Camera-type eye (tissue), 1 donor: ENCODE measurements around the gene KIAA0232. TPM values are rescaled to one million over a fixed set of nuclear protein-coding genes. Genes with fewer than 3 reads are reported as not detected.

Experiments used
- total RNA-seq: library from RNA; depleted of rRNA; stranded (reverse); fragments of >200 nt; gene quantifications from one replicate; pipeline ENCODE4 v1.2.3, GENCODE V29; 2014

KIAA0232 gene, protein sequence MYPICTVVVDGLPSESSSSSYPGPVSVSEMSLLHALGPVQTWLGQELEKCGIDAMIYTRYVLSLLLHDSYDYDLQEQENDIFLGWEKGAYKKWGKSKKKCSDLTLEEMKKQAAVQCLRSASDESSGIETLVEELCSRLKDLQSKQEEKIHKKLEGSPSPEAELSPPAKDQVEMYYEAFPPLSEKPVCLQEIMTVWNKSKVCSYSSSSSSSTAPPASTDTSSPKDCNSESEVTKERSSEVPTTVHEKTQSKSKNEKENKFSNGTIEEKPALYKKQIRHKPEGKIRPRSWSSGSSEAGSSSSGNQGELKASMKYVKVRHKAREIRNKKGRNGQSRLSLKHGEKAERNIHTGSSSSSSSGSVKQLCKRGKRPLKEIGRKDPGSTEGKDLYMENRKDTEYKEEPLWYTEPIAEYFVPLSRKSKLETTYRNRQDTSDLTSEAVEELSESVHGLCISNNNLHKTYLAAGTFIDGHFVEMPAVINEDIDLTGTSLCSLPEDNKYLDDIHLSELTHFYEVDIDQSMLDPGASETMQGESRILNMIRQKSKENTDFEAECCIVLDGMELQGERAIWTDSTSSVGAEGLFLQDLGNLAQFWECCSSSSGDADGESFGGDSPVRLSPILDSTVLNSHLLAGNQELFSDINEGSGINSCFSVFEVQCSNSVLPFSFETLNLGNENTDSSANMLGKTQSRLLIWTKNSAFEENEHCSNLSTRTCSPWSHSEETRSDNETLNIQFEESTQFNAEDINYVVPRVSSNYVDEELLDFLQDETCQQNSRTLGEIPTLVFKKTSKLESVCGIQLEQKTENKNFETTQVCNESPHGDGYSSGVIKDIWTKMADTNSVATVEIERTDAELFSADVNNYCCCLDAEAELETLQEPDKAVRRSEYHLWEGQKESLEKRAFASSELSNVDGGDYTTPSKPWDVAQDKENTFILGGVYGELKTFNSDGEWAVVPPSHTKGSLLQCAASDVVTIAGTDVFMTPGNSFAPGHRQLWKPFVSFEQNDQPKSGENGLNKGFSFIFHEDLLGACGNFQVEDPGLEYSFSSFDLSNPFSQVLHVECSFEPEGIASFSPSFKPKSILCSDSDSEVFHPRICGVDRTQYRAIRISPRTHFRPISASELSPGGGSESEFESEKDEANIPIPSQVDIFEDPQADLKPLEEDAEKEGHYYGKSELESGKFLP (N-terminal part only)
- 72.6 TPM for total RNA-seq

DNA sequence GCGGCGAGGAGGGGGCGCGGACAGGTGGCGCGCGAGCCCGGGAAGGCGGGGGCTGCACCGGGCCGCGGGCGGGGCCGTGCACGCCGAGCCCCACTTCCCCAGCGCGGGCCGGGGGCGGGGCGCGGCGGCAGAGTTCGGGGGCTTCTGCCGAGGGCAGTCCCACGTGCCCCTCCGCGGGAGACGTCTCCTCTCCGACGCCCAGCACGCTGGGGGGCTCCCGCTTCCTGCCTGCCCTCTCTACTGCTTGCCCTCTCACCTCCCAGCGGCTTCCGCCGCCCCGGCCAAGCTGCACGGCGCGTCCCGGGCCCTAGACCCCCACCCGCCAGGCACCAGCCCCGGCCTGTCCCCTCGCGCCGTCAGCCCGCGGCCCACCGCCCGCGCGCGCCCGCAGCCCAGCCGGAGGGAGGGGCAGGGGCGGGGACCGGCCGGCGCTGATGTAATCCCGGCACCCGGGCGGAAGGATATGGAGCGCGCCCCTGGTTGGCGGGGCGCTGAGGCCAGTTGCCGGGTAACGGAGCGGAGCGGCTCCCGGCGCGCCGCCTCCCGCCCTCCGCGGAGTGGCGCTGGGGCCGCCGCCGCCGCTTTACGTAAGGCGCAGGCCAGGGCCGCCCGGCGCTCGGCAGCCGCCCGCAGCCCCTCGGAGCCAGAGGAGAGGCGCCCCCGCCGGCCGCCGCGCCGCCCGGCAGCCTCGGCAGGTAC is at the start of gene KIAA0232:
TSS of gene KIAA0232 (plus strand) at position 581 of the 699 bp plus-strand sequence. CDS start 41,727 bp downstream, outside the sequence.

DNA sequence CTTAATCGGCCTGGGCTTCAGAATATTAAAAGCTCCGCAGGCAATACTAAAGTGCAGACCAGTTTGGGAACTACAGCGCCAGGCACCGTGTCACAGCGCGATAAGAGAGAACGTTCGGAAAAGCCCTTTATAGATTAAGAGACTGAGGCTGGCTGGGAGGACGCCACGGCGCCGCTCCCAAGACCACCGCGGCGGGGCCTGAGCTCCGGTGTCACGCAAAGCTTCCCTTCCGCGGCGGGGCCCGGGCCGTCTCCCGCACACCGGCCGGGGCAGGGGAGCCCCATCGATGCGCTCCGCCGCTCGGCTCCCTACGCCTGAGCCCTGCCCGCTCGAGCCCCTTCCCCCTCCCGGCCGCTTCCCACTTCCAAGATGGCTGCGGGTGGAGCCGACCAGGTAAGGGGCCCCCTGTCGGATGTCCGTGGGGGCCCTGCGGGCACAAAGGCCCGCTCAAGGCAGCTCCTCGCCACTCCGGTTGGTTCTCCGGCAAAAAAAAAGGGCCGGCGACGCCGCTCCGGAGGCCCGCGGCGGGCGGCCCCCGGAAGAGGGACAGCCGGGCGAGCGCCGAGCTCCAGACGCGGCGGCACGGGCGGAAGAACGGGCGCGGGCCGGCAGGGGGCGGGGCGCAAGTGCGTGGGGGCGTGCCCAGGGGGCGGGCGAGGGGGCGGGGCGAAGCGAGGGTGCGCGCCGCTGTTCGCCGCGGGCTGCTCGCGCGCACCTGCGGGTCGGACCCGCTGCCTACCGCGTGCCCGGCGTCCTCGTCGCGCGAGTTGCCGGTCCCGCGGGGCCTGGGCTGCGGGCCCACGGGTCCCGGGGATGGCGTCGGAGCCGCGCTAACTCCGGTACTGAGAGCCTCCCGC is 126.8 kb downstream of the KIAA0232 start, which contains the start of gene TBC1D14:
TSS of gene TBC1D14 (plus strand) at position 714 of the 857 bp plus-strand sequence. CDS start 13,564 bp downstream, outside the sequence.

Other genes starting within 250 kb of the KIAA0232 start
- gene MAN2B2, start 207.5 kb upstream of the KIAA0232 start, total RNA-seq: 13.1 TPM
- gene MRFAP1, start 142.0 kb upstream of the KIAA0232 start, total RNA-seq: 164 TPM
- 0.27 TPM for gene S100P, start 88.8 kb upstream of the KIAA0232 start, total RNA-seq
- 115 TPM for gene MRFAP1L1, start 72.9 kb upstream of the KIAA0232 start, total RNA-seq
- 11.9 TPM for gene BLOC1S4, start 66.6 kb upstream of the KIAA0232 start, total RNA-seq
- 75.7 TPM for gene TBC1D14, start 127.1 kb downstream of the KIAA0232 start, total RNA-seq